Subcutaneous abdominal adipose tissue (tissue), 5 donors: ENCODE data around the gene ELL2.
"Not testable (repeated sequence)": the region's sequence is repeated elsewhere in the genome, so short reads cannot be mapped to it uniquely, and the experiment has no call there.

ENCODE experiments used
- H3K27ac ChIP-seq: one replicate; pipeline ENCODE4 v1.7.0; 2013; ENCODE audit warnings: low read depth, mild to moderate bottlenecking, inconsistent platforms, low read length, moderate library complexity
- H3K27me3 ChIP-seq, 5 donors: one replicate each; pipeline ENCODE4 v1.7.0; 2013; ENCODE audit warnings: low read length in 5 of 5, inconsistent platforms in 1 of 5; ENCODE audit not compliant: control insufficient read depth in 5 of 5, insufficient read depth in 4 of 5
- H3K36me3 ChIP-seq, 5 donors: one replicate each; pipeline ENCODE4 v1.7.0; 2013; ENCODE audit warnings: low read length in 5 of 5; ENCODE audit not compliant: control insufficient read depth in 5 of 5, insufficient read depth in 5 of 5
- H3K4me1 ChIP-seq, 5 donors: one replicate each; pipeline ENCODE4 v1.7.0; 2013; ENCODE audit warnings: low read length in 5 of 5, mild to moderate bottlenecking in 3 of 5, moderate library complexity in 1 of 5; ENCODE audit not compliant: control insufficient read depth in 5 of 5, insufficient read depth in 5 of 5
- H3K4me3 ChIP-seq, 5 donors: one replicate each; pipeline ENCODE4 v1.7.0; 2013; ENCODE audit warnings: low read length in 5 of 5, low read depth in 1 of 5
- H3K9ac ChIP-seq, 5 donors: one replicate each; pipeline ENCODE4 v1.7.0; 2013; ENCODE audit warnings: low read length in 5 of 5, mild to moderate bottlenecking in 4 of 5, moderate library complexity in 3 of 5
- H3K9me3 ChIP-seq, 5 donors: one replicate each; pipeline ENCODE4 v1.7.0; 2013; ENCODE audit warnings: low read length in 5 of 5; ENCODE audit not compliant: control insufficient read depth in 5 of 5
- donor health status: healthy.
- donor health status: healthy.
- donor health status: healthy.
- donor health status: healthy.
- donor health status: healthy.

Gene ELL2

DNA sequence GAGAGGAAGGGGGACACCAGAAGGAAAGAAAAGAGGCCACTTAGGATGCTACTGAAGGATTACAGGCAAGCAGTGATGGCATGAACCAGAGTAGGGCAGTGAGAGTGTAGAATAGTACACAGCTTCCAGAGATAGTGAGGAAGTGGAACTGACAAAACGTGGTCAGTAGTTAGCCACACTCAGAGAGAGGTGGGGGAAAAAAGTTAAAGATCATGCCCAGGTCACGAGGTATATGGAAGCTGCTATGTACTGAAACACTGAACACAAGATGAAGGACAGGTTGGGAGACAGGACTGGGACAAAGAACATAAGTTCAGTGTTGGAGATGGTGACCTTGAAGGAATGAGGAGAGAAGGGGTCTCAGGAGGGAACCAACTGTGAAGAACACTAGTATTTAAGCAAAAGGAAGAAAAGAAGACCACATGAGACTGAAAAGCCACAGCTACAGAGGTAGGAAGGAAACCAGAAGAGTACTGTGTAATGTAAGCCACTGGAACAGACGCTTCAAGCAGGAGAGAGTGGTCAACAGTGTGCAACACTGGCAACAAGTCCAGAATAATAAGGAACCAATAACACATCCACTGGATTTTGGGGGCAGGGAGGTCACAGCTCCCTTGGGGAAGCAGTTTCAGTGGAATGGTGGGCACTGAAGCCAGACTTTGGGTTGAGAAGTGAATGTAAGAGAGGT, 45.5 kb downstream of the ELL2 start:
- H3K27me3 ChIP-seq, result no peaks in the 10 kb centered on the region
- H3K9me3 ChIP-seq, result no peaks in the 10 kb centered on the region
- H3K27ac ChIP-seq, result peak overlapping the region; percentile 18
- peaks cover 2 to 13% (median 9%) of the 10 kb centered on the region in 5 donors for H3K4me1 ChIP-seq
- no peak overlapping the region for H3K9ac ChIP-seq
- no peak overlapping the region for H3K4me3 ChIP-seq
- H3K36me3 ChIP-seq, result peaks cover 0 to 13% (median 4%) of the 10 kb centered on the region in 5 donors

DNA sequence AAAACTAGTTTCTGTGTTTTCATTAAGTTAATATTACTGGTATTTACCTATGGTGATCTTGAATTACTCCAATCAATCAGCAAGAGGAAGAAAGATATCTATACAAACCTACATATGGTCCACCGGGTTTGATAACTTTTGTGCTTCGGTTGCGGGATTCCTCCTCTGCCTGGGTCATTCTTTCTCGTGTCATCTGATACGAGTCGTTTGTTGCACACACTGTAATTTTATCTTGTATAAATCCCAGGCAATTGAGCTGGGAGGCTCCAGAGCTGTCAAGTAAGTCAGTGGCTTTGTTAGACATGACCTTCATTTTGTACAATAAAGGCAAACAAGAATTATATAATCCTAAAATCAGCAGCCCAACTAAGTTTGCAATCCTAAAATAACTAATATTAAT, 48.0 kb downstream of the ELL2 start:
- no peaks in the 10 kb centered on the region for H3K9me3 ChIP-seq
- no peak overlapping the region for H3K27ac ChIP-seq
- H3K4me3 ChIP-seq, result no peak overlapping the region

DNA sequence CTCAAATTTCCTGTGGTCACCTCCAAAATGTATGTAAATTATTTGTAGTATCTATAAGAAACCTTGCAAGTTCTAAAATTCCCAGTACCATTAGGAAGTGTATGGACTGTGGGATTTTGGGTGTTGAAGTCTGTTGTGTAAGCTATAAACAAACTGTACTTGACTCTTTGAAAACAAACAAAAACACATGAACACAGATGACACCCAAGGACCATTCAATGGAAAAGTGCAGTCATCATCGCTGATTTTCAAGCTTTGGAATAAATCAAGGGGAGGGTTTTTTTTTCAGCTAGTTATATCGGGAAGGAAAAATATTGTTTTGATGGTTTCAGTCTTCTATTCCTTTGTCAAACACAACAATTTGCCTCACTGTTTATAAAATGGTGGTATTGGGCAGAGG, 49.6 kb downstream of the ELL2 start:
- H3K4me3 ChIP-seq, result no peak overlapping the region
- peak overlapping the region; percentile 10 for H3K27ac ChIP-seq
- no peak overlapping the region for H3K9ac ChIP-seq
- peaks cover 2 to 38% (median 28%) of the 10 kb centered on the region in 5 donors for H3K4me1 ChIP-seq
- H3K9me3 ChIP-seq, result no peaks in the 10 kb centered on the region
- H3K27me3 ChIP-seq, result no peaks in the 10 kb centered on the region
- peaks cover 0 to 11% (median 4%) of the 10 kb centered on the region in 5 donors for H3K36me3 ChIP-seq

More for the DNA sequence above, 48.0 kb downstream of the ELL2 start:
- peaks cover 0 to 11% (median 4%) of the 10 kb centered on the region in 5 donors for H3K36me3 ChIP-seq
- H3K9ac ChIP-seq, result no peak overlapping the region
- H3K27me3 ChIP-seq, result no peaks in the 10 kb centered on the region
- H3K4me1 ChIP-seq, result peaks cover 2 to 26% (median 18%) of the 10 kb centered on the region in 5 donors

DNA sequence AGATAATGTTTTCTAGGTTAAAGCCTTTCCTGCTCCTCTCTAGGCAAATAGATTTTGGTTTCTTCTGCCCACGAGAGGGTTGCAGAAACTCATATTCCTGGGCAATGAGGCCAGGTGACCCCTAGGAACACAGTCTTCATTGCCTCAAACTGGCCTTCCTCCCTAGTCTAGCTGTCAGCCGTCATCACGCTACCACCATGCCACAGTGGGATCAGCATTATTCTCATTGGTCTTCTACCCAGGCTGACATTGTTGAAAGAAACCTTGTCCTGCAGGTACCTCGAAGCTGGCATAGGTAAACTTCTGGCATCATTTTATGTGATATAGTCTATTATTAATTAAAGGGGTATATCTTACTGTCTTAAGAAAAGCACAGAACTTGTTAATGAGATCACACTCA, 51.1 kb downstream of the ELL2 start:
- H3K9ac ChIP-seq, result no peak overlapping the region
- H3K36me3 ChIP-seq, result peaks cover 0 to 14% (median 4%) of the 10 kb centered on the region in 5 donors
- no peak overlapping the region for H3K4me3 ChIP-seq
- H3K27me3 ChIP-seq, result no peaks in the 10 kb centered on the region
- peak overlapping the region; percentile 34 for H3K27ac ChIP-seq
- no peaks in the 10 kb centered on the region for H3K9me3 ChIP-seq
- peaks cover 0 to 25% (median 18%) of the 10 kb centered on the region in 5 donors for H3K4me1 ChIP-seq

DNA sequence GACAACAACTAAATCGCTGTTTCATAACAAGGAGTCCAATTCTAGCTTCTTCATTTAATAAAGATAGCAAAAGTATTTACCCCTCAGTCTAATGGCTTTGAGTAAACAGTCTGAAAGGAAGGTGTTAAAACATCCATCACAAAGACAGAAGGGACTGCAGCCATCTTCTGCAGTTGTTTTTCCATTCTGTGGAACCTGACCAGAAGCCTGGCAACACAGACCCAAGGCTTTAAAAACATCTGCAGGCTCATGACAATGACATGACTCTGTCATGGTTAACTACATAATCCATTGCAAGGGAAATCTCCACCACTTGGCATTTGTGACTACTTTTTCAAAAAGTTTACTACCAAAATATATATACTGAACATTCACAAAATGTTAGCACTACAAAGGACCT, 51.9 kb downstream of the ELL2 start:
- Histone ChIP-seq H3K9ac (peak overlapping the region in 1 of 5 donors; percentile 45), H3K4me3 (no peak overlapping the region), H3K9me3 (no peaks in the 10 kb centered on the region), H3K27me3 (no peaks in the 10 kb centered on the region), H3K27ac (no peak overlapping the region), H3K4me1 (peaks cover 0 to 25% (median 18%) of the 10 kb centered on the region in 5 donors), H3K36me3 (peaks cover 0 to 21% (median 4%) of the 10 kb centered on the region in 5 donors)

DNA sequence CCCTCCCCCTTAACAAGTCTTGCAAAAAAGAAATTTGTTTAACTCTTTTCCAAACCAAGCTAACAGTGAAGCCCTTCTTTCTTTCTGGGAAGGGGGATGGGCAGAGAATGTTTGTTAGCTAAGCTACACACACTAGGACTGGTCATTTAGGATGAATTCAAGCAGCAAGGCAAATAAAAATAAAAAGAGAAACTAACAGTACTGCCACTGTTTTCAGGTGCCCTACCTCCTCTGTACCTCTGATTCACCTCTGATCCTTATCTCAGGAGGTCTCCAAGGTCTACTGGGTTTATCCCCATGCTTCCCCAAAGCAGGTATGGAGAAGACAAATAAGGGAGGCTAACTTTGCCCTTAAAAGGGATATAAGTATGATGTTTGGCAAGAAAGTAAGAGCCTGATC, 52.9 kb downstream of the ELL2 start:
- H3K4me1 ChIP-seq, result peaks cover 0 to 25% (median 18%) of the 10 kb centered on the region in 5 donors
- H3K9me3 ChIP-seq, result no peaks in the 10 kb centered on the region
- no peaks in the 10 kb centered on the region for H3K27me3 ChIP-seq
- H3K4me3 ChIP-seq, result no peak overlapping the region
- peaks cover 0 to 23% (median 4%) of the 10 kb centered on the region in 5 donors for H3K36me3 ChIP-seq
- peak overlapping the region; percentile 64 for H3K27ac ChIP-seq
- H3K9ac ChIP-seq, result peak overlapping the region in 1 of 5 donors; percentile 45

DNA sequence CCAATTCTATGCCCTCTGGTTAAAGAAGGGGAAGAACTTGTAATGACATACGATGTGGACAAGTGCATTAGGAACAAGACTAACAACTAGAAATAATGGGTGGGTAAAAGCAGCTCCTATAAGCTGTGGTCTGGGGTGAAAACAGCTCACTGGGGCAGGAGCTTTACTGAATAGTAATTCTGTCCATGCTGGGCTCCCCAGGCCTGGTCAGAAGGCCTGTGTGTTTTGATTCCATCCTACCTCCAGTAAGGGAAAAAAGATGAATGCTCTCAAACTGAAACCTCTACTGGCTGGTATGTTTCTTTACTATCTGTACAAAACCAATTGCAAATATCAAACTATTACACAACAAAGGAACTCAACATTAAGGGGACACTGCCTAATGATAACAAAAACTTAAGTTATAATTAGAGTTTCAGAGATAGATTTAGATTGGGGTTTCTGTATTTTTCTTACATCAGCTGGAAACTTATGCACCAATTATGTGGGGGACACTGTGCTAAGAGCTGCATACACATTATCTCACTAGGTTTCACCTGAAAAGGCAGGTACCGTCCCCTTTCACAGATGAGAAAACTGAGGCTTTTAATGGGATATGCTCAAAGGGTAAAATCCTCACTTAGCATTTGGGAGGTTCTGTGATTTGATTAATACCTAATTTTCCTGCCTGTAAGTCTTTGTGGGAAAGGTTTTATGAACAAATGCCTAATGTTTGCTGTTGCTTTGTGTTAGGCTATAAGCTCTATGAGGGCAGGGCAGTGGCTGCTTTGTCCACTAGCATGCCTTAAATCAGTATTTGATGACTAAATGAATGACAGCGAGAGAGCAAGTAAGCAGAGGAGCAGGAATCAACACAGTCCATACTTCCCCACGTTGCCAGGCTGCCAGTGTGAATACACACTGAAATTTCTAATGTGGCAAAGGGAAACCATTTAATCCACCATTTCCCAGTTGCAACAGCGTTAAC, 53.6 kb downstream of the ELL2 start:
- peak overlapping the region; percentile 64 for H3K27ac ChIP-seq
- peaks cover 0 to 23% (median 4%) of the 10 kb centered on the region in 5 donors for H3K36me3 ChIP-seq
- no peaks in the 10 kb centered on the region for H3K9me3 ChIP-seq

DNA sequence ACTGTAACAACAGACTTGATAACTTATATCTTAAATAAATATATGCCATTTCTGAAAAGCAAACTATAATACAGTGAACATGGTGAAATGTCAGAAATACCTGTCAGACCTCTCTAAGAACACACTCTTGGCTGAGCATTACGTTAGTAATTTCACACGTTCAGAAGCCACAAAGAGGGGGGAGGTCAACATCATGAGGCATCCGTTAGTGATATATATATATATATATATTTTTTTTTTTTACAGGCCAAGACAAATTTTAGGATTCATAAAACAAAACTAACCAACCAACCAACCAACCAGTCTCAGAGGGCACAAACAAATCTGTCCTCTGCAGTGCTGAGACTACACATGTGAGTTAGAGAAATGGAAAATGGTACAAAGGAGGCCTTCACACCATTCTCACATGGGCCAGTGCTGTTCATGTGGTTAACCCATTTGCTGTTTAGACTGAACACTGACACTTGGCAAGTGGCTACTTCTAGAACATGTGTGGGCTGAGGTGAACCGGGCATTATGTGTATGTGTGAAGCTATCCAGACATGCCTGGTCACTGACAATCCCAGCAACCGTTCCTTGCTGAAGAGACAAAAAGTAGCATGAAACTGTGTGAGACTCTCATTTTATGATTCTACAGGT, 54.5 kb downstream of the ELL2 start:
- Histone ChIP-seq H3K27ac (no peak overlapping the region), H3K36me3 (peaks cover 0 to 15% (median 3%) of the 10 kb centered on the region in 5 donors), H3K4me3 (no peak overlapping the region), H3K9me3 (no peaks in the 10 kb centered on the region), H3K9ac (no peak overlapping the region), H3K4me1 (peaks cover 0 to 25% (median 18%) of the 10 kb centered on the region in 5 donors), H3K27me3 (no peaks in the 10 kb centered on the region)

More for the DNA sequence above, 53.6 kb downstream of the ELL2 start:
- H3K9ac ChIP-seq, result no peak overlapping the region
- no peaks in the 10 kb centered on the region for H3K27me3 ChIP-seq
- no peak overlapping the region for H3K4me3 ChIP-seq
- peaks cover 0 to 25% (median 18%) of the 10 kb centered on the region in 5 donors for H3K4me1 ChIP-seq

DNA sequence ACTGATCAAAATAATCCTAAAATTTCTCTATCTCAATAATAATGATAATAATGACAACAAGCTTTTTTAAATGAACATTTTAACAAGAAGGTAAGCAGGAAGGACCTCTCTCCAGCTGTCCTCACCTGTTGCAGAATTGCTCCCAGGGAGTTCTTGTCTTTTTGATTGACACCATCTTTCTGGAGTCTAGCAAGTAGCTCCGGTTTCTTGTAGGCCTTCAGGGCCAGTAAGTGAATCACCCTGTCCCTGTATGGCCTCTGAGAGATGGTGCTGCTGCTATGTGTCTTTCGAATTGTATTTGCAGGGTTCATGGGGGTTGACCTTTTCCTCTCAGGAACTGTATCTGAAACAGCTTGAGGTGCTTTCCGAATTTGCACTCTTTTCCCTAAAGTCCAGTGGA, 55.3 kb downstream of the ELL2 start:
- peaks cover 0 to 13% (median 3%) of the 10 kb centered on the region in 5 donors for H3K36me3 ChIP-seq
- H3K27me3 ChIP-seq, H3K9ac ChIP-seq, H3K9me3 ChIP-seq, H3K27ac ChIP-seq, H3K4me3 ChIP-seq: not testable (repeated sequence)
- peaks cover 0 to 25% (median 18%) of the 10 kb centered on the region in 5 donors for H3K4me1 ChIP-seq
